Kidney capillary endothelial cell (primary cell): ENCODE data around the gene PLIN3.
"Not testable (repeated sequence)": the region's sequence is repeated elsewhere in the genome, so short reads cannot be mapped to it uniquely, and the experiment has no call there.

Experiments
- DNase-seq: peaks from one replicate; pipeline ENCODE4 v3.0.0-alpha.2; 2018; ENCODE audit warnings: low spot score

Gene PLIN3

GRCh38 chr19:4889034-4889815 is 21.8 kb upstream of the PLIN3 start:
- DNase-seq, result peak; percentile 22

- not testable (repeated sequence) for DNase-seq
Observed at GRCh38 chr19:4887803-4888202, 20.3 kb upstream of the PLIN3 start.

GRCh38 chr19:4884993-4885392 is 17.5 kb upstream of the PLIN3 start:
- DNase-seq, result not testable (repeated sequence)

GRCh38 chr19:4882874-4883273 is 15.4 kb upstream of the PLIN3 start:
- not testable (repeated sequence) for DNase-seq

GRCh38 chr19:4879041-4879440 is 11.6 kb upstream of the PLIN3 start:
- no peak for DNase-seq

- DNase-seq, result no peak
Observed at GRCh38 chr19:4878491-4878968, 11.1 kb upstream of the PLIN3 start.

- DNase-seq, result no peak
Observed at GRCh38 chr19:4877753-4878490, 10.5 kb upstream of the PLIN3 start.

- no peak for DNase-seq
Observed at GRCh38 chr19:4873930-4874329, 6.5 kb upstream of the PLIN3 start.

GRCh38 chr19:4871711-4872110 is 4.2 kb upstream of the PLIN3 start:
- DNase-seq, result no peak

- peak; percentile 57 for DNase-seq
Observed at GRCh38 chr19:4870025-4870700, 2.7 kb upstream of the PLIN3 start.

- DNase-seq, result no peak
Observed at GRCh38 chr19:4868286-4868834, 893 bp upstream of the PLIN3 start.

GRCh38 chr19:4866595-4867424 is 657 bp downstream of the PLIN3 start:
- DNase-seq, result peak; percentile 20

- no peak for DNase-seq
Observed at GRCh38 chr19:4861147-4861546, 6.3 kb downstream of the PLIN3 start.

- DNase-seq, result no peak
Observed at GRCh38 chr19:4859697-4860096, 7.8 kb downstream of the PLIN3 start.

- DNase-seq, result not testable (repeated sequence)
Observed at GRCh38 chr19:4856468-4856867, 11.0 kb downstream of the PLIN3 start.

GRCh38 chr19:4853506-4853905 is 14.0 kb downstream of the PLIN3 start:
- not testable (repeated sequence) for DNase-seq

- no peak for DNase-seq
Observed at GRCh38 chr19:4852484-4852883, 15.0 kb downstream of the PLIN3 start.

- no peak for DNase-seq
Observed at GRCh38 chr19:4851551-4852290, 15.7 kb downstream of the PLIN3 start.

GRCh38 chr19:4849019-4849418 is 18.4 kb downstream of the PLIN3 start:
- no peak for DNase-seq

GRCh38 chr19:4847190-4847973 is 20.1 kb downstream of the PLIN3 start:
- DNase-seq, result no peak
